GM23248 (cell line): ENCODE measurements around the gene IL7R. TPM values are rescaled to one million over a fixed set of nuclear protein-coding genes. Genes with fewer than 3 reads are reported as not detected.

ENCODE experiments used
- DNase-seq: peaks from one replicate; pipeline ENCODE4 v3.0.0-alpha.2; 2015
- H2AFZ ChIP-seq: fragments of 200-600 bp; sonication (generic); 2 replicates; pipeline ENCODE4 v1.6.1; 2016; ENCODE audit warnings: antibody characterized with exemption
- H3F3A ChIP-seq: fragments of 200-600 bp; sonication (generic); 2 replicates; pipeline ENCODE4 v1.6.1; 2016; ENCODE audit warnings: mild to moderate bottlenecking, antibody characterized with exemption, mixed run types; ENCODE audit not compliant: insufficient read depth
- H3K27ac ChIP-seq: fragments of 200-600 bp; sonication (generic); 2 replicates; pipeline ENCODE4 v1.5.1; 2016; ENCODE audit warnings: mild to moderate bottlenecking
- H3K27me3 ChIP-seq: fragments of 200-600 bp; sonication (generic); replicated peaks from 2 replicates; pipeline ENCODE4 v1.6.1; 2016; ENCODE audit warnings: mild to moderate bottlenecking; ENCODE audit not compliant: insufficient read depth
- H3K36me3 ChIP-seq: fragments of 200-600 bp; sonication (generic); 2 replicates; pipeline ENCODE4 v1.6.1; 2016; ENCODE audit warnings: low read depth, mild to moderate bottlenecking
- H3K4me1 ChIP-seq: fragments of 200-600 bp; sonication (generic); 2 replicates; pipeline ENCODE4 v1.6.1; 2016; ENCODE audit warnings: mild to moderate bottlenecking; ENCODE audit not compliant: insufficient read depth
- H3K4me2 ChIP-seq: fragments of 200-600 bp; sonication (generic); one replicate; pipeline ENCODE4 v1.6.1; 2016; ENCODE audit warnings: mild to moderate bottlenecking; ENCODE audit not compliant: unreplicated experiment
- H3K4me3 ChIP-seq: fragments of 200-600 bp; sonication (generic); 2 replicates; pipeline ENCODE4 v1.5.1; 2016; ENCODE audit warnings: mild to moderate bottlenecking
- H3K79me2 ChIP-seq: fragments of 200-600 bp; sonication (generic); 2 replicates; pipeline ENCODE4 v1.6.1; 2016; ENCODE audit warnings: mild to moderate bottlenecking; ENCODE audit not compliant: insufficient read depth
- H3K9ac ChIP-seq: fragments of 200-600 bp; sonication (generic); 2 replicates; pipeline ENCODE4 v1.6.1; 2016; ENCODE audit warnings: mild to moderate bottlenecking
- H3K9me2 ChIP-seq: fragments of 200-600 bp; sonication (generic); 2 replicates; pipeline ENCODE4 v1.6.1; 2016; ENCODE audit warnings: mixed run types, mild to moderate bottlenecking, moderate library complexity; ENCODE audit not compliant: insufficient read depth
- H3K9me3 ChIP-seq: fragments of 200-600 bp; sonication (generic); one replicate; pipeline ENCODE4 v1.6.1; 2017; ENCODE audit warnings: low read depth
- H4K20me1 ChIP-seq: fragments of 200-600 bp; sonication (generic); 2 replicates; pipeline ENCODE4 v1.6.0; 2016; ENCODE audit not compliant: insufficient read depth
- EZH2 ChIP-seq: fragments of 200-600 bp; sonication (generic); IDR thresholded peaks from 2 replicates; pipeline ENCODE4 v1.6.1; 2018; ENCODE audit warnings: antibody characterized with exemption, mild to moderate bottlenecking; ENCODE audit not compliant: insufficient read depth, poor library complexity, severe bottlenecking
- EZH2phosphoT487 ChIP-seq: fragments of 200-600 bp; sonication (generic); IDR thresholded peaks from 2 replicates; pipeline ENCODE4 v1.6.1; 2018; ENCODE audit warnings: antibody characterized with exemption, moderate library complexity, mild to moderate bottlenecking, low read depth; ENCODE audit not compliant: insufficient read depth
- WGBS, 2 experiments: methylation state at CpG; one replicate each; pipeline ENCODE4 v1.1.6; 2015 to 2017; ENCODE audit warnings: low lambda C conversion rate in 2 of 2, low coverage in 1 of 2; ENCODE audit errors: missing lambda C conversion rate in 2 of 2; 5-methylcytosine and 5-hydroxymethylcytosine counted together
- in situ Hi-C: fragments of 300-500 bp; cut with MboI; formaldehyde crosslinking; loops from 2 replicates; pipeline ENCODE4 v1.15.0; 2020
- polyA plus RNA-seq: library from polyadenylated mRNA; unstranded; fragments of >200 nt; fragmentation: Nextera tagmentation; extraction: Ambion mirVana; gene quantifications from 2 replicates; pipeline ENCODE4 v1.2.1, GENCODE V29; 2016
- total RNA-seq: library from RNA; depleted of rRNA; stranded (reverse); fragments of >200 nt; shearing (Covaris generic); gene quantifications from 2 replicates; pipeline ENCODE4 v1.2.3, GENCODE V29; 2014

The IL7R gene
- total and polyA plus RNA-seq, 2 experiments from 2014 or later, result 10.9 to 16.9 TPM

DNA sequence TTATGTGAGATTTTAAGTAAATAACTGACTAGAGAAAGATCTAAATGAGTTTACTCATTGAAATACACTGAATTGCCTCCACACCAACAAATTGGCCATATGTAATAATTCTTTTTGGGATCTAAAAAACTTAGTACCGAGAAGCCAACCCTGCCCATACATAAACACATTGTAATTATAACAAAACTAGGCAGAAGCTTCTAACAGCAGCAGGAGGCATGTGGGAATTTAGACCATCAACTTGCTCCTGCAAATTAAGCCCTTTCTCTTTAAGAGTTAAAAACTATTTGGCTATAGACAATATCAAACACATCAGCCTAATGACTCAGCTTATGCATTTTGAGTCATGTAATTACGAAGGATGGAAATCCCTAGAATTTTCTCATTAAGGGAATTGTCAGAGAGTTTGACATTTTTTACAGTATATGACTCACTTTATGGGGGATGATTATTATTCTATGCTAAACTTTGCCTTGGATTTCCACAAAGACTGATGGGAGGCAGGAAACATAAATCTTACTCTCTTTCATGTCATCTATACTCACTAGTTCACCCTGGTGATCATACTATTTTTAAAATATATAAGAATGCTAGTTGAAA, 1.0 kb downstream of the IL7R start:
- H3K27me3 ChIP-seq, result no peaks in the 10 kb centered on the region
- H2AFZ ChIP-seq, result no peak overlapping the region
- H3K9me3 ChIP-seq, result no peaks in the 10 kb centered on the region
- H3K4me1 ChIP-seq, result peaks cover 75% of the 10 kb centered on the region
- no peaks in the 10 kb centered on the region for H3K36me3 ChIP-seq
- peak overlapping the region; percentile 55 for H3K4me3 ChIP-seq
- TF ChIP-seq EZH2 (no peak), EZH2phosphoT487 (no peak)
- H3K9ac ChIP-seq, result peak overlapping the region; percentile 39
- peak overlapping the region; percentile 63 for H3K4me2 ChIP-seq
- H3K9me2 ChIP-seq, result no peaks in the 10 kb centered on the region
- H4K20me1 ChIP-seq, result no peaks in the 10 kb centered on the region
- peak overlapping the region; percentile 54 for H3K27ac ChIP-seq
- H3F3A ChIP-seq, result peaks cover 65% of the 10 kb centered on the region
- in situ Hi-C loops, result no loop called here
- no peaks in the 10 kb centered on the region for H3K79me2 ChIP-seq
- DNase-seq, result peak; percentile 89
- WGBS, 2 experiments, result 0 to 1% methylated on average over 2 of the region's 2 CpGs

DNA sequence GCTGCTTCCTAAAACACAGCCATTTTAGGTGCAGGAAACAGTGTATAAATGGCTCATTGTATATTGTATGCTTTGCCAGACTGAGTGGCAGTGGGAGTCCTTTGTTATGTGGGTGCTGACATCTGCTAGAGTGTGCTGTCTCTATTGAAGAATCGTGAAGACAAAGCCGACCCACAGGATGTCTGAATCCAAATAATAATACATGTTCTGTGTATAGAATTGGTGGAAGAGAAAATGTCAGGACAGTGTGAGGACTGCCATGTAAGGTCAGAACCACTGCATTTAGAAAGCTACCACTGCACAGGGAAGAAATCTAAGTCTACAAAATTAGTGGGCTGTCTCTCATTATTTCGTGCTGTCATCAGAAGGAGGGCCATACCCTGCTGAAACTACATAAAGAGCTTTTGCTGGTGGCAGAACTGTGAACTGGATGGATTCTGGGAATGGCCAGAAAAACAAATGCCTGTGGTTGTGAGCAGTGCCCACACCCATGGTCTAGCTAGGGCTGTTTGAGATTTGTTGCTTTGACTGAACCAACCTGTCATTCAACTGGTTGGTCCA, 2.5 kb downstream of the IL7R start:
- peak overlapping the region; percentile 52 for H2AFZ ChIP-seq
- no peaks in the 10 kb centered on the region for H3K9me3 ChIP-seq
- peaks cover 65% of the 10 kb centered on the region for H3F3A ChIP-seq
- peaks cover 72% of the 10 kb centered on the region for H3K4me1 ChIP-seq
- 27% methylated on average over 3 of the region's 3 CpGs for WGBS, 2 experiments
- H3K9me2 ChIP-seq, result no peaks in the 10 kb centered on the region
- H3K9ac ChIP-seq, result no peak overlapping the region
- no peaks in the 10 kb centered on the region for H3K79me2 ChIP-seq
- no peaks in the 10 kb centered on the region for H3K27me3 ChIP-seq
- in situ Hi-C loops, result no loop called here
- peak; percentile 38 for DNase-seq
- H3K36me3 ChIP-seq, result peaks cover 5% of the 10 kb centered on the region; the same call in 1 of the 2 replicates
- H3K4me2 ChIP-seq, result peak overlapping the region; percentile 63
- TF ChIP-seq EZH2, result no peak
- no peak for TF ChIP-seq EZH2phosphoT487
- peak overlapping the region; percentile 19 for H3K27ac ChIP-seq
- no peaks in the 10 kb centered on the region for H4K20me1 ChIP-seq
- H3K4me3 ChIP-seq, result peak overlapping the region; percentile 4; the same call in 1 of the 2 replicates

DNA sequence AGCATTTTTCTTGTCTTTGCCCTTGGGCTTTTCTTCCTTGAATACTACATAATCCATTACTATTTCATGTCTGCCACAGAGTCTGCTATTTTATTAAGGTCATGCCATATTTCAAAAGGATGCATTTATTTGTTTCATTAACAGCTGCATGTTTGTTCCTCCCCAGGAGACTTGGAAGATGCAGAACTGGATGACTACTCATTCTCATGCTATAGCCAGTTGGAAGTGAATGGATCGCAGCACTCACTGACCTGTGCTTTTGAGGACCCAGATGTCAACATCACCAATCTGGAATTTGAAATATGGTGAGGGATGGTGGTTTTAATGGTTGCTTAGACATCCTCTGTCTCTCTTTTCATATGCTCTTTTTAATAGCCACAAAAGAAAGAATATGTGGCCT, 4.0 kb downstream of the IL7R start:
- in situ Hi-C loops, result no loop called here
- 50 to 52% methylated on average over 1 of the region's 1 CpG for WGBS, 2 experiments
- Histone ChIP-seq H3K79me2 (no peaks in the 10 kb centered on the region), H2AFZ (no peak overlapping the region), H3K4me2 (no peak overlapping the region), H4K20me1 (no peaks in the 10 kb centered on the region), H3K9ac (no peak overlapping the region), H3K4me1 (peaks cover 66% of the 10 kb centered on the region), H3K9me3 (no peaks in the 10 kb centered on the region), H3K36me3 (peaks cover 10% of the 10 kb centered on the region; the same call in 1 of the 2 replicates), H3K27ac (no peak overlapping the region), H3K27me3 (no peaks in the 10 kb centered on the region), H3K4me3 (no peak overlapping the region), H3F3A (peaks cover 60% of the 10 kb centered on the region), H3K9me2 (no peaks in the 10 kb centered on the region)
- TF ChIP-seq EZH2phosphoT487 (no peak), EZH2 (no peak)
- peak; percentile 34 for DNase-seq

DNA sequence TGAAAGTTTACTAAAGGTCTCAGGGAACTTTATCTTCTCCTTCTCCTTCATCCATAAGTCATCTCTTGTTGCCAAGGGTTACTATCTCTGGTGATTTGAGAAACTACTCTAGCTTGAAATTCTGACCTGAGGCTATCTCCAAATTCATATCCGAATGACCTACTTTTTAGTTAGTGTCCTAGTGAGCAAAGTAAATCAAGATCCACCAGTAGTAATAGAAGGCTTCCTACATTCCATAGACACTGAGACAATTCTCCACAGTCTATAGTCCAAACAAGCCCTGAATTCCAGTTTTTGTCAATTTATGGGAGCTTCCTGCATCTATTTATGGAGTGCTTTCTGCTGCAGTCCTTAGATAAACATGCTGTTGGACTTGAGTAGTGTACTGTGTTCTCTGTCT, 5.0 kb downstream of the IL7R start:
- Histone ChIP-seq H3K27ac (no peak overlapping the region; the same call in 1 of the 2 replicates), H3K4me1 (peaks cover 56% of the 10 kb centered on the region), H3K9me3 (no peaks in the 10 kb centered on the region), H3K36me3 (peaks cover 10% of the 10 kb centered on the region; the same call in 1 of the 2 replicates), H3K9ac (no peak overlapping the region), H3K4me3 (no peak overlapping the region), H3K79me2 (no peaks in the 10 kb centered on the region), H2AFZ (0 out of 2 replicates have a peak overlapping the region, but pooled peaks have one; percentile 2), H4K20me1 (no peaks in the 10 kb centered on the region), H3K27me3 (no peaks in the 10 kb centered on the region), H3K9me2 (no peaks in the 10 kb centered on the region), H3F3A (peaks cover 49% of the 10 kb centered on the region), H3K4me2 (peak overlapping the region; percentile 11)
- in situ Hi-C loops, result no loop called here
- DNase-seq, result peak; percentile 17
- WGBS, 2 experiments, result 91 to 92% methylated on average over 1 of the region's 1 CpG
- TF ChIP-seq EZH2, result no peak
- TF ChIP-seq EZH2phosphoT487, result no peak
